ENCODE data around the gene DOK5.

Gene DOK5

GRCh38 chr20:54532573-54532972, 57.2 kb downstream of the DOK5 start:
- Histone ChIP-seq H3K4me3 (ENCODE audit: low read length, poor library complexity, severe bottlenecking) (no peak overlapping the region), H3K36me3 (ENCODE audit: insufficient read depth, low read length) (no peaks in the 10 kb centered on the region), H3K9me3 (ENCODE audit: insufficient read depth, low read depth, low read length) (no peaks in the 10 kb centered on the region), H2AFZ (ENCODE audit: low read length) (no peak overlapping the region), H3K4me2 (ENCODE audit: low read depth, low read length, poor library complexity, severe bottlenecking) (no peak overlapping the region), H3K9ac (ENCODE audit: low read depth, low read length, poor library complexity, severe bottlenecking) (no peak overlapping the region), H3K27me3 (ENCODE audit: insufficient read depth, low read length, poor library complexity, severe bottlenecking) (no peaks in the 10 kb centered on the region), H3K4me1 (ENCODE audit: insufficient read depth, low read length, poor library complexity, severe bottlenecking) (no peaks in the 10 kb centered on the region), H4K20me1 (ENCODE audit: insufficient read depth, low read length, poor library complexity, severe bottlenecking) (no peaks in the 10 kb centered on the region), H3F3A (ENCODE audit: low read depth) (no peaks in the 10 kb centered on the region), H3K79me2 (ENCODE audit: insufficient read depth, low read length) (no peaks in the 10 kb centered on the region), H3K9me2 (replicated peaks; ENCODE audit: low read depth, low read length) (no peaks in the 10 kb centered on the region)
- TF ChIP-seq EZH2phosphoT487 (IDR thresholded peaks at IDR 0.05; ENCODE audit: borderline replicate concordance) = no peak
- no peak for TF ChIP-seq CTCF (conservative IDR thresholded peaks at IDR 0.05; ENCODE audit: low read length)

DNA sequence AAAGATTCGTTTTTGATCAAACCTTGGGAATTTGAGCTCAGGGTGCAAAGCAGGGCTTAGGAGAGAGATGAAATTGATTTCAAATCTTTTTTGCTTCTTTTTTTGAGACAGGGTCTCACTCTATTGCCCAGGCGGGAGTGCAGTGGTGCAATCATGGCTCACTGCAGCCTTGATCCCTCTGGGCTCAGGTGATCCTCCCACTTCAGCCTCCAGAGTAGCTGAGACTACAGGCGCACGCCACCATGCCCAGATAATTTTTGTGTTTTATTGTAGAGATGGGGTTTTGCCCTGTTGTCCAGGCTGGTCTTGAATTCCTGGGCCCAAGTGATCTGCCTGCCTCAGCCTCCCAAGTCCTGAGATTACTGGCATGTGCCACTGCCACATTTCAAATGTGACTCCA, 58.7 kb downstream of the DOK5 start:
- H3K9ac ChIP-seq (ENCODE audit: low read depth, low read length, poor library complexity, severe bottlenecking) = no peak overlapping the region
- no peaks in the 10 kb centered on the region for H3K27me3 ChIP-seq (ENCODE audit: insufficient read depth, low read length, poor library complexity, severe bottlenecking)
- H3K9me3 ChIP-seq (ENCODE audit: insufficient read depth, low read depth, low read length) = no peaks in the 10 kb centered on the region
- H3K4me2 ChIP-seq (ENCODE audit: low read depth, low read length, poor library complexity, severe bottlenecking) = no peak overlapping the region
- no peaks in the 10 kb centered on the region for H3K4me1 ChIP-seq (ENCODE audit: insufficient read depth, low read length, poor library complexity, severe bottlenecking)
- no peaks in the 10 kb centered on the region for H4K20me1 ChIP-seq (ENCODE audit: insufficient read depth, low read length, poor library complexity, severe bottlenecking)
- no peak overlapping the region for H3K4me3 ChIP-seq (ENCODE audit: low read length, poor library complexity, severe bottlenecking)
- H2AFZ ChIP-seq (ENCODE audit: low read length) = no peak overlapping the region
- H3K36me3 ChIP-seq (ENCODE audit: insufficient read depth, low read length) = no peaks in the 10 kb centered on the region
- TF ChIP-seq EZH2phosphoT487 (IDR thresholded peaks at IDR 0.05; ENCODE audit: borderline replicate concordance) = no peak
- TF ChIP-seq CTCF (conservative IDR thresholded peaks at IDR 0.05; ENCODE audit: low read length) = no peak
- no peaks in the 10 kb centered on the region for H3K9me2 ChIP-seq (replicated peaks; ENCODE audit: low read depth, low read length)
- H3K79me2 ChIP-seq (ENCODE audit: insufficient read depth, low read length) = no peaks in the 10 kb centered on the region
- H3F3A ChIP-seq (ENCODE audit: low read depth) = no peaks in the 10 kb centered on the region

GRCh38 chr20:54535033-54535432, 59.6 kb downstream of the DOK5 start:
- Histone ChIP-seq H3K36me3 (ENCODE audit: insufficient read depth, low read length) (no peaks in the 10 kb centered on the region), H3K27me3 (ENCODE audit: insufficient read depth, low read length, poor library complexity, severe bottlenecking) (no peaks in the 10 kb centered on the region), H3K4me1 (ENCODE audit: insufficient read depth, low read length, poor library complexity, severe bottlenecking) (no peaks in the 10 kb centered on the region), H2AFZ (ENCODE audit: low read length) (no peak overlapping the region), H3K9me2 (replicated peaks; ENCODE audit: low read depth, low read length) (no peaks in the 10 kb centered on the region), H4K20me1 (ENCODE audit: insufficient read depth, low read length, poor library complexity, severe bottlenecking) (no peaks in the 10 kb centered on the region), H3K4me2 (ENCODE audit: low read depth, low read length, poor library complexity, severe bottlenecking) (no peak overlapping the region), H3K9ac (ENCODE audit: low read depth, low read length, poor library complexity, severe bottlenecking) (no peak overlapping the region), H3K9me3 (ENCODE audit: insufficient read depth, low read depth, low read length) (no peaks in the 10 kb centered on the region), H3F3A (ENCODE audit: low read depth) (no peaks in the 10 kb centered on the region), H3K79me2 (ENCODE audit: insufficient read depth, low read length) (no peaks in the 10 kb centered on the region), H3K4me3 (ENCODE audit: low read length, poor library complexity, severe bottlenecking) (no peak overlapping the region)
- TF ChIP-seq CTCF (conservative IDR thresholded peaks at IDR 0.05; ENCODE audit: low read length) (no peak), EZH2phosphoT487 (IDR thresholded peaks at IDR 0.05; ENCODE audit: borderline replicate concordance) (no peak)

Data from Loucy (cell line).